HG02852 (cell line): ENCODE data around the gene DPH2.

Source experiments
- ATAC-seq: cut with Tn5 transposase; IDR thresholded peaks from one replicate; pipeline ENCODE4 v1.9.1; 2021; ENCODE audit warnings: mild to moderate bottlenecking, moderate library complexity; ENCODE audit not compliant: unreplicated experiment

DPH2 gene

DNA sequence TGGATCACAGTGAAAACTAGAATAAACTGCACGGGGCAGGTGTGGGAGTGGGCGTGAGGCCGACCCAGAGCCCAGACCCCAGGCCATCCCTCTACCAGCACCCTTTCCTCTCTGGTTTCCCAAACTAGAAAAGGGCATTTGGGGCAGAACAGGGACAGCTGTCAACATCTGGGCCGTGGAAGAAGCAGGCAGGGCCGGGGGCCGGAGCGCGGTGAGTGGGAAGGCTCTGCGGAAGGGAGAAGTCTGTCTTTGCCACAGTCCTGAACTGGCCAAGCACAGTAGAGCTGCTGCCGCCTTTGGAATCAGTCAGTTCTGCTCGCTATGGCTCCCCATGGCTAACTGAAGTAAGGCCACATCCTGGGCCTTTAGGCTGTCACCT is 28.2 kb downstream of the DPH2 start:
- ATAC-seq: no peak

DNA sequence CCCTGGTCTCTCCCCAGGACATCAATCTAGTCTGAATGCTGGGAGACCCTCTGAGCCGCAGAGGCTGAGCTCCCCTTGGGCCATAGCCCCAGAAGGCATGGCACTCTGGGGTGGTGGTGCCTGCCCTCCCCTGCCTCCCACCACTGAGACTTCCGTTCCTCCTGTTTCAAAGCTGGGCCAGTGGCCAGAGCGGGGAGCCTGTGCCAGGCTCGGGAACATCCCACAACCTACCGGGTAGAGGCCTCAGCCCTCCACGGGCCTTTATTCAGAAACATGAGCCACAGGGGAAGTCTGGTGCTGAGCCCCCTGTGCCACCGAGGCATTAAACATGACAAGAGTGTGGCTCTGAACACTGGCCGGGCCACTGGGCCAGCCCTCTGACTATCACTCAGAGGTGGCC is 29.6 kb downstream of the DPH2 start:
- ATAC-seq: no peak

DNA sequence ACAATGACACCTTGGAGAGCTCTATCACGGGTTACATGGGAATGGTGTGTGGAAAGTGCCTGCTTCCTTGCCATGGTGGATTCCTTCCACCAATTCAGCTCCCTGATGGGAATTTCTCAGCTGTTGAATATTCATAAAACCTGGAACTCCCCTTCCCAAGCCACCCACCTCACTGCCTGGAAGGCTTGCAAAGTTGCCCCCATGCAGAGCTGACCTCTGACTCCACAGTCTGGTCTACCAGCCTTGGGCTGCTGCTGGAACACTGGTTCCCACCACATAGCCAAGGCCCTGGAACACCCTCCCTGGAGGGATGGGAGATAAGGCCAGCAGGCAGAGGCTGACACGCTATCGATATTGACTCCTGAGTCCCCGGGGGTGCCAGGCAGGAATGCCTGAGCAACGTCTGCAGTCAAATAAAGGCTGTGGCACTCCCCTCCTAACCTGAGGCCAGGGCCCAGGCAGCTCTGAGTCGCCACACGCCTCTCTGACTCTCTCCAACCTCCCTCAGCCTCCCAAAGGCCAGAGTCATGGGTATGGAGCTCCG is 30.4 kb downstream of the DPH2 start:
- ATAC-seq: no peak

DNA sequence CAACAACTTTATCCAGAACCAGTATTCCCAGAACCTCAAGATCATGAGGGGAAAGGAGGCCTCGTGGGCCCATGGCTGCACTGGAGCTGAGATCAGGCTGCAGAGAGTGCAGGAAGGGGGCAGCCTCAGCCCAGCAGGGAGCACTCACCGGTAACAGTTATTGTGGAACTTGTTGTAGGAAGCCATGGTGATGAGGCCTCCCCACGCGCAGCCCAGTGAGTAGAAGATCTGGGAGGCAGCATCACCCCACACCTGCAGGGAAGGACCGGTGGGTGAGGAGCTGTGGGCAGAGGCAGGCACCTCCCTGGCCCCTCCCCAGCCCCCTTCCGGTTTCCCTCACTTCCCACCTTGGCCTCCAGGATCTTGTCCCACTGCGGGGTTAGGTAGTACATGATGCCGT is 32.4 kb downstream of the DPH2 start:
- ATAC-seq: no peak

DNA sequence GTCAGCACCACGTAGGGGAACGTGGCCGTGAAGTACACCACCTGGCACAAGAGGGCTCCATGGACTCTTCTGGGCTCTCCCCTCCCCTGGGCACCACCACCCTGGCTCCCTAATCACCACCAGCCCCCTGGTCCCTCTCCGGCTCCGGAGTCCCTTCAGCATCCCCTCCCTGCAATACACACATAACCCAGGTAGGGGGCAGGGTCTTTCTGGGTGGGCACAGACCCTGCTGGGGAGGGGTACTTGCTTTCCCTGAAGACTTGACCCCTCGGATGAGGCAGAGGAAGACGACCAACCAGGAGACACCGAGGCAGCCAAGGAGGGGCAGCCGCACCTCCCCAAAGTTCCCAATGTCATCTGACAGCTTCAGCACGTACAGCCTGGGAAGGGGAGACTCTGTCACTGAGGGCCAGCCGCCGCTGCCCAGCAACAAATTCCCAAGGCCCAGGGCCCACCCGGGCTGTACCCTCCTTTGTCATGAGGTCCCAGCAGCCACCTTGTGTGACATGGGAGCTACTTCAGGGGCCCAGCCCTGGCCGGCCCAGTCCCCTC is 32.9 kb downstream of the DPH2 start:
- ATAC-seq: no peak

DNA sequence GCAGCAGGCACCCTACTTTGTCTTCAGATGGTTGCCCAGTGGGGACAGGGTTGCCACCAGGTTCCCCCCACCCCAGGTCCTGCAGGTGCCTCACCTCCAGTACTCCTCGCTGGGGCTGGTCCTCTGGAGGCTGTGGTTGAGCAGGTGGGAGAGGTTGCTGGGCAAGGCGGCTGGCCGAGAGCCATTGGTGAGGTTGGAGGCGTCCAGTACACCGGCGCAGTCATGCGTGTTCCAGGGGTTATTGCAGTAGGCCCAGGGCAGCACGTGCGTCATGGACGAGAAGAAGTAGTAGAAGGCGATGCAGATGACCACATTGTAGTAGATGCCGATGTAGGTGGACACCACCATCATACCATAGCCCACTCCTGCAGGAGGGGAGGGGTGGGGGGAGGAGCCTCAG is 38.4 kb downstream of the DPH2 start:
- no peak for ATAC-seq

DNA sequence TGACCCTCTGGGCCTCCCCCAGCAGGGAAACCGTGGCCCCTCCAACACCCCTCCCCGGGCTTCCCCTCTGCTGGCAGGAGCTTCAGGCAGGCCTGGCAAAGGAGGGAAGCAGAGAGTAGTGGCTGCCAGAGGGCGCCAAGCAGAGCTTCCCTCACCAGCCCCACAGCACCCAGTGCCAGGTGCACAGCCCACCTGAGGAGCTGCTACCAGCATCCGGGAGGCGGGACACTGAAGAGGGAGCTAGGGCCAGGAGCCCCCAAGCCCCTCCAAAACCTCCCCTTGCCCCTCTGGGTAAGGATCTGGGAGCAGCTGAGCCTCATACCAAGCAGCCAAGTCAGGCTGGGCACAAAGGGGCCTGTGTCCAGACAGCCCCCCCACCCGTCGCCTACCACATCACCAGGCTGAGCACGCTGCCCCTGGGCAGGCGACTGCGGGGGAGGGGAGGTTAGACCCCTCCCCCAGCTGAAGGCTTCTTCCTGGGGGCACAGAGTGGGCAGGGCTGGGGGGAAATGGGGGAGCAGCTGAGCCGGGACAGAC is 41.2 kb downstream of the DPH2 start:
- no peak for ATAC-seq

DNA sequence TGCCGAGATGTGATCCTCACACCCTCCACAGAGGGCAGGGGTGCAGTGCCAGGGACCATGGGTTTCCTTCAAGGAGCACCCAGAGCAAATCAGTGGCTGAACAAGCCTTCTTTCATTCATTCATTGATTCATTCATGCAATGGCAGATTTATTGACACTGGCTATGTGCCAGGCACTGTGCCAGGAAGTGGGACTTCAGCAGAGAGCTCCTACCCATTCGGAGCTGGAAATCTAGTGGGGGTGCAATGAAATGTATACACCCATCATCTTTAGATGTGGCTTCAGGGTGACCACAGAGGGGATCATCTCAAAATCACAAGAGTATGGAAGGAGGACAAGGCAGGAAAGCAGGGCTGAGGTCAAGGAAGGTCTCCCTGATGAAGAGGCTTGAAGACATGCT is 42.6 kb downstream of the DPH2 start:
- ATAC-seq: no peak

DNA sequence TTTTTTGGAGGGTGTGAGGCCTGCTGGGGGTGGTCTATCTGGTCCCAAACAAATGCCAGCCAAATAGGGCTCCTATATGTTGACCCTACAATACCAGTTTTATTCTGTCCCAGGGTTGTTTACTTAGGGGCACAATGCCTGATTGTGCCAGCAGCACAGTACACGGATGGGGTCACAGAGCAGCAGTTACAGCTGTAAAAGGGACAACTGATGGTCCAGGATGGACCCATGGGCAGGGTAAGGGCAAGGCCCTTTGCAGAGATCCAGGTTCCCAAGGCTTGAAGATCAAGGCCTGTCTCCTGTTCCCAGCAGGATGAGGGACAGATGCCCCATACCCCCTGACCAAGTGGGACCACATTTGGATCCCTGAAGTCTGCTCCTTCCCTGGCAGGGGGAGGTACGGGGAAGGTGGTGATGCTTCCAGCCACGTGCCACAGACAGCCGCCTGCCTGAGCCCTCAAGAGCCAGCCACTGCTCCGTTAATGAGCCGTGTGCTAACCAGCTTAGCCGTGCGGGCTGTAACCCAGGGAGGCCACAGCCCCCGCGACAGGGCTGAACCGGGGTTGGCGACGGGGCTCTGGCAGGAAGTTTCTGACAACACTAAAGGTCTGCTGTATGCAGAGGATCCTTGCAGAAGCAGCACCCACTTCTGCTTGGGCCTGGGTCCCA is 43.3 kb downstream of the DPH2 start:
- no peak for ATAC-seq

DNA sequence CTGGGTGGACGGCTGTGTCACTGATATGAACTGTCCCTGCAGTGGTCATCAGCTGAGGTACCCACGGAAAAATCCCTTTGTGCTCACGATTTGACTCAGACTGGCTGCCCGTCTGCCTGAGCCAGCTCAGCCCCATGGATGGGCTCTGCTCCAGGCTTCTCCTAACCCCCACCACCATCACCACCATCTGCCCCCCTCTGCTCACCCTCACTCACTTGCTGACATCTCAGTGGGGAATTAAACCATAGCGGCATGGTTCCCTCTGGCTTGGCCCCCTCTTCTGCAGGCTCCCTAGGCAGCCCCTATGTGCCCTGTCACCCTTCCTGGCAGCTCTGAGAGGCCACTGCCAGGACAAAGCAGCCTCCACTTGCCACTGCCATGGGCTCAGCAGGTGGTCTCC is 44.1 kb downstream of the DPH2 start:
- no peak for ATAC-seq

DNA sequence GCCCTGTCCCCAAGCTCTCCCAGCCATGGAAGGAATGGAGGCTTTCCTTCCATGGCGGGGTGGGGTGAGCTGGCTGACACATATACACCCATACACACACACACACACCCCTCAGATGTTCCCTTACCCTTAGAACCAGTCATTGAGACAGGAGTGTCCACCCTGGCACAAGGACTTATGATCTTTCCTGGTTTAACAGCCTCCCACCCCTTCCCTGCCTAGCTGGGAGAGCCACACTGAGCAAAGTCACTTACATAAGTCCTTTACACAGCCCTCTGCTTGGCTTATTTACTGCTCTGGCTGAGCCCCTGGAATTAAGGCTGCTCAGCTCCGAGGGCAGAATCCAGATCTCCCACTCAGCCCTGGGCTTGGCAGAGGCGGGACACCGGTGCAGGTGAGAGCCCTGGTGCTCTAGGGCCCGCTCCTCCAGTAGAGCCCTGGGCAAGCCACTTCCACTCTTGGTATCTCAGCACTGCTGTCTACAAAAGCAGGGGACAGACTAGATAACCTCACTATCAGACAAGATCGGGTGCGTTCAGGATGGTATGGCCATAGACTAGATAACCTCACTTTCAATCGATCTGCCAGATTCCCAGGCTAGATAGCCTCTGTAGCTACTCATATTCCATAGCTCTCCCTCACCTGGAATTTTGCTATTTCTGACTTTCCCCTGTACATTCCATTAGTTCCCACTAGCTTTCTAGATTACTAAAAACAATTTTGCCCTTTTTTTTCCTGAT is 44.7 kb downstream of the DPH2 start:
- no peak for ATAC-seq

DNA sequence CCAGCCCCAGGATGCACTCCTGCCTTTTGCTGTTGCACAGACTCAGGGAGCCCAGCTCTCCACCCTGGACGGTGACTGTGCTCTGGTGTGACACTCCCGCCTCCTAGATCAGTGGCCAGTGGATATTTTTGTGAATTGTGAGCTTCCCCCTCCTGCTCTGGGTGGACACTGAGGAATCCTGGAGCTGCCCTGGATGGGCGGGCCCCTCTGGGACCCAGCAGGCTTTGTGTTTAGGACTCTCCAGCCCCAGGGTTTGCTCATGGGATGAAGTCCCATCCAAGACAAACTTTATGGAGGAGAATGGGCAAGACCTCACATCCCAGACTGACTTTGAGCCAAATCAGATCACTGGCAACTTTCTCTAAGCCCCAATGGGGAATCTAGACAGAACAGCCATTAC is 45.4 kb downstream of the DPH2 start:
- ATAC-seq: no peak

DNA sequence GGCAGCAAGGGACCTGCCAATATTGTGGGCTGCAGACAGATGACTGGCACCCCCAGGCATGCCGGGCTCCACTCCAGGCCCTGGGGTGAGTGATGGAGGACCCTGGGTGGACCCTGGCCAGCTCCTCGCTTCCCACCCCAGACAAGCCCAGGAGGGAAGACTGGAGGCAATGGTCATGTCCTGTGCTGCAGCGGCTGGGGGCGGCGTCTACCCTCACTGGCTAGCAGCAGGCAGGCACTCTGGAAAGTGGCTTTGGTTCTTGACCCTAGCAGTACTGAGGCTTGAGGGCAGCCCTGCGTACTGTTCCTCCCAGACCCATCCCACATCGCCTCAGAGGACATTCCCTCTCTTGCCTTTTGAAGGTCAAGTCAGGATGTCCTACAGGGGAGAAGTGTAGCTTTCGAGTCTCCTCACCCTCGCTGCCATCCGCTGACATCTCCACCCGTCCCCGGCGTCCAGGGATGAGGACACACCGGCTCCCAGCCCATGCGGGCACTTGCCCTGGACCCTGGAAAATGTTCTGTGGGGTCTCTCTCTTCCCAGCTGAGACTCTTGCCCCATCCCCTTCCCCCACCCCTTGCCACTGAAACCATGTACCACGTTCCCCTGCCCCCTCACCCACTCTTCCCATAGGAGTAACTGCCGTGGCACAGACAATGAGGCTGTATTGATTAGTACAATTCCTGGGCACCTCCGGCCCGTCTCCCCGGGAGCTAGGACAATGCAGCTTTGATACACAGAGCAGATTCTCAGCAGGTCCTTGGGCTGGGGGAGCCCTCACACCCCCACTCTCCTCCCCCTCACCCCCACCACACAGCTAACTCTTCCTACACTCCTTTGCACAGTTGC is 46.5 kb downstream of the DPH2 start:
- no peak for ATAC-seq

DNA sequence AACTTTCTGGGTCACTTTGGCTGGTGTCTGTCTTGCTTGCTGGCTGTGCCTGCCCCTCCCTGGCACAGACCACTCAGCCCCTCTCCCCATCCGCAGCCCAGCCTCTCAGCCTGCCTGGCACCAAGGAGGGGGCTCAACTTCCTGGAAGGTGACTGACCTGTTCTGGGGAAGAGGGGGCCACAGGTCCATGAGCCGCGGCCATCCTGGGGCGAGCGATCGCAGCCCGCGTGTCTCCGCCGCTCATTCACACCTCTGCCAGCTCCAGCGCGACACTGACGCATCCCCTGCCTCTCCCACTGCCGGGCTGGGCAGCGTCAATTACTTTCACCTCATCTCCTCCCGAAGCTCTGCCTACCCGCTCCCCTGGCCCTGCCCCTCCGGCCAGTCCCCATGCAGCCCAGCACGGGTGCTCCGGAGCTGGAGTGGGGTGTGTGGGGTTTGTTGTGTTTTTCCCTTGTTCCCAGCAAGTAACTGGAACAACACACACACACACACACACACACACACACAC is 47.1 kb downstream of the DPH2 start:
- no peak for ATAC-seq

DNA sequence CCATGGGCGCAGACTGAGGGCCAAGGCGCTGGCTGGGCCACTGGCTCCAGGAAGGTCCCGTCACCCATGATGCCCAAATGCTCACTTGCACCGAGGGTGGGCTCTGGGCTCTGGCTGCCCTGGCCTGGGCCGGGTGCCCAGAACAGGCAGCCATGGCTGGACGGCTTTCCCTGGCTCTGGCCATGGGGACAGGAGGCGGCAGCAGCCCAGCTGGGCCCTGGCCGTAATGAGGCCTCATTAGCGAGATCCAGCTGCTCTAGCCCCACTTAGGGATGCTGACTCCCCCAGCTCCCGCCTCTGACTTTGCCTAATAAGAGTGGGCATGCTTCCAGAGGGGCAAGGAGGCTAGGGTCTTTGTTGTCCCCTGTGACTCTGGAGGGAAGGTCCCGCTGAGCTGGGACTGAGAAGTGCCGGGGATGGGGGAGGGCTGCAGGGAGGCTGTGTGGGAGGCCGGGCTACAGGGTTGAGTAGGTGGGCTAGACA is 49.7 kb downstream of the DPH2 start:
- no peak for ATAC-seq

DNA sequence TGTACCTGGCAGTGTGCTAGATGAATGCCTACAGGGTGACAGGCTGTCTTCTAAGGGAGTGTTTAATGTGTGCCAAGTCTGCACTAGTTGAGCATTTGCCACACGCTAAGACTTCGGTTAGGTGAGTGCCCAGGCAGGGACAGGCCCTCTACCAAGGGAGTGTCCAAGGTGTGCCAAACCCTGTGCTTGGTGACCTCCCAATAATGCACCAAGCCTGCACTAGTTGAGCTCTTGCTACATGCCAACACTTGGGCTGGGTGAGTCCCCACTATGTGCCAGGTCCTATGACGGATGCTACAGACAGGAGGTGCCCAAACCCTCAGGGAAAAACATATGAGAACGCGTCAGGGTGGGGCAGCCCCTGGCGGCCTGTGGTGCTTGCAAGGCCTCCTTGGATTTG is 50.7 kb downstream of the DPH2 start:
- no peak for ATAC-seq

DNA sequence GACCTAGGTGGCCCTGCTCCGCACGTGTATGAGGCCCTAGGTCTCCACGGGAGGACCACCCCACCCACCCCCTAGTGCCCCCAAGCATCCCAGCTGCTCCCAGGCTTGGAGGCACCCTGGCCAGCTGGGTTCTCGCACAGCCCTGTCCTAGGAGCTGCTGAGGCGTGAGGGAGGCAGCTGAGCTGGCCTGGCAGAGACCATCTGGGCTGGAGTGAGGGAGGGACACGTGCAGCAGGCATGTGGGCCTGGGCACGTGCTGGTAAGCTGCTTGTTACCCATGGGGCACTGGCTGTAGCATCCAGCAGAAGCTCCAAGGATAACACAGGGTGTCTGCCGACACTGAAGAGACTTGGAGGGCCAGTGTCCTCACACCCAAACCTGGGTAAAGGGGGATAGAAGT is 51.3 kb downstream of the DPH2 start:
- no peak for ATAC-seq

DNA sequence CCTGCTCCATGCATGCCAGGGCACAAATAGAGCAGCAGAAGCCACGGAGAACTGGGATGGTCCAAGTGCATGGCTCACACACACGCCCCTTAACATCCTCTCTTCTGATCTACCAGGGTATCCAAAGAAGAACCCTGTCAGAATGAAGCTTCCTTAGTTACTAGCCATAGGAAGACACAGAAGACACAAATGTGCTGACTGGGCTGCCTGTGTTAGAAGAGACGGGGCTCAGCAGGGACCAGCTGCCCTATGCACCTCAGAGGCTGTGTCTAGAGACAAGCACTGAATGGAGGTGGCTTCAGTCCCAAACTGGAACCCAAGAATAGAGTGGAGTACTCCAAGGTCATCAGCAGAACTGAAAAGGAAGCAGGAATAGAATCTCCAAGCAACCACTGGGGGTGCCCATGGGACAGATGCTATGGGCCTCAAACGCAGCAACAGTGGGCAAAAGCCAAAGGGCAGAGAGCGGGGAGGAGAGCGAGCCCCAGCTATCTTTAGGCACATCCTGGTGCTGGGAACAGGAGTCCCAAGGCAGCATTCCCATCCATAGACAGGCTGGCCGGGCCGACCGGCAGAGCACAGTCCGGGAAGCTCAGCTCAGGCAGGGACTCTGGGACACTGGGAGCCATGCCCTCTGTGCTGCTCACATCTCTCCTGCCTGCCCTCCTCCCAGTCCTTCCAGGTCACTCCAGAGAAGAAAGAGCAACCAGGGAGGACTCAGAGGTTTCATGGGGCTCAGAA is 51.9 kb downstream of the DPH2 start:
- no peak for ATAC-seq
